IMR-90 (cell line): ENCODE data around the gene ADCY5. TPM values are rescaled to one million over a fixed set of nuclear protein-coding genes. Genes with fewer than 3 reads are reported as not detected.

Experiments
- ATAC-seq: fragments of 200-7000 bp; cut with Tn5 transposase; 2 replicates; pipeline ENCODE4 v1.9.1; 2020; ENCODE audit warnings: low read depth, mild to moderate bottlenecking, moderate library complexity
- BruUV-seq: library from RNA; stranded (reverse); fragments of 400-500 nt; replicated peaks from 2 replicates; lab custom pipeline; 2021; lab: Mats Ljungman, UMichigan
- CTCF ChIA-PET: fragments of 300-600 bp; formaldehyde crosslinking; extraction: SDS; loops from one replicate; lab custom pipeline; 2021; ENCODE audit warnings: antibody characterized with exemption; lab: Yijun Ruan, JAX
- POLR2A ChIA-PET: fragments of 300-600 bp; sonication (Branson Sonifier 250); formaldehyde crosslinking; loops from one replicate; lab custom pipeline; 2022; ENCODE audit warnings: antibody characterized with exemption; ENCODE audit not compliant: unreplicated experiment; lab: Charles Lee
- DNase-seq: peaks from one replicate; pipeline ENCODE4 v3.0.0; 2013
- H2AFZ ChIP-seq: replicated peaks from 2 replicates; pipeline ENCODE3; 2013; ENCODE audit warnings: low read length, mild to moderate bottlenecking; ENCODE audit not compliant: poor library complexity
- H2AK5ac ChIP-seq: 2 replicates; pipeline ENCODE4 v1.6.1; 2013; ENCODE audit warnings: low read depth, low read length, inconsistent platforms
- H2AK9ac ChIP-seq: replicated peaks from 2 replicates; pipeline ENCODE3; 2013; ENCODE audit warnings: mild to moderate bottlenecking, low read depth, low read length, moderate library complexity; ENCODE audit not compliant: poor library complexity
- H2BK120ac ChIP-seq: 2 replicates; pipeline ENCODE4 v1.6.1; 2013; ENCODE audit warnings: low read depth, low read length, inconsistent platforms
- H2BK15ac ChIP-seq: 3 replicates; pipeline ENCODE4 v1.6.1; 2013; ENCODE audit warnings: low read depth, low read length, inconsistent platforms
- H2BK20ac ChIP-seq: 2 replicates; pipeline ENCODE4 v1.6.1; 2013; ENCODE audit warnings: low read depth, mild to moderate bottlenecking, inconsistent platforms, low read length, moderate library complexity
- H2BK5ac ChIP-seq: 2 replicates; pipeline ENCODE4 v1.6.1; 2013; ENCODE audit warnings: mild to moderate bottlenecking, low read depth, low read length, inconsistent platforms; ENCODE audit not compliant: poor library complexity, severe bottlenecking
- H3K14ac ChIP-seq: replicated peaks from 2 replicates; pipeline ENCODE4 v1.6.1; 2013; ENCODE audit warnings: low read depth, low read length, inconsistent platforms
- H3K18ac ChIP-seq: 2 replicates; pipeline ENCODE4 v1.6.1; 2013; ENCODE audit warnings: low read depth, low read length, control low read depth
- H3K23ac ChIP-seq: 2 replicates; pipeline ENCODE4 v1.6.1; 2013; ENCODE audit warnings: low read depth, low read length, inconsistent platforms
- H3K27ac ChIP-seq: 2 replicates; pipeline ENCODE4 v1.5.1; 2013; ENCODE audit warnings: mild to moderate bottlenecking, control low read depth, low read length; ENCODE audit not compliant: insufficient read depth
- H3K27me3 ChIP-seq: 2 replicates; pipeline ENCODE4 v1.6.1; 2013; ENCODE audit warnings: low read length; ENCODE audit not compliant: control insufficient read depth, insufficient read depth
- H3K36me3 ChIP-seq: 2 replicates; pipeline ENCODE4 v1.6.1; 2013; ENCODE audit warnings: low read length, mixed read lengths; ENCODE audit not compliant: control insufficient read depth, insufficient read depth
- H3K4ac ChIP-seq: 2 replicates; pipeline ENCODE4 v1.6.1; 2013; ENCODE audit warnings: low read depth, low read length, inconsistent platforms
- H3K4me1 ChIP-seq: 2 replicates; pipeline ENCODE4 v1.6.1; 2013; ENCODE audit warnings: low read length, mixed read lengths; ENCODE audit not compliant: control insufficient read depth, insufficient read depth
- H3K4me2 ChIP-seq: 2 replicates; pipeline ENCODE4 v1.6.1; 2013; ENCODE audit warnings: low read depth, mild to moderate bottlenecking, control low read depth, low read length, moderate library complexity
- H3K4me3 ChIP-seq: 2 replicates; pipeline ENCODE4 v1.5.1; 2013; ENCODE audit warnings: low read depth, mild to moderate bottlenecking, control low read depth, low read length, moderate library complexity; ENCODE audit not compliant: insufficient read depth
- H3K56ac ChIP-seq: 2 replicates; pipeline ENCODE4 v1.6.1; 2013; ENCODE audit warnings: low read length, inconsistent platforms; ENCODE audit not compliant: insufficient read depth; ENCODE audit errors: extremely low read depth
- H3K79me1 ChIP-seq, 2 experiments: 2 replicates each; pipeline ENCODE4 v1.6.1; 2013; ENCODE audit warnings: low read length in 2 of 2, inconsistent platforms in 1 of 2, low read depth in 1 of 2
- H3K9ac ChIP-seq: 2 replicates; pipeline ENCODE4 v1.6.1; 2013; ENCODE audit warnings: low read depth, low read length, control low read depth
- H3K9me1 ChIP-seq: 2 replicates; pipeline ENCODE4 v1.6.1; 2013; ENCODE audit warnings: low read length, inconsistent platforms; ENCODE audit not compliant: insufficient read depth
- H3K9me3 ChIP-seq: 2 replicates; pipeline ENCODE4 v1.6.1; 2013; ENCODE audit warnings: low read length; ENCODE audit not compliant: control insufficient read depth, insufficient read depth
- H4K20me1 ChIP-seq: 2 replicates; pipeline ENCODE4 v1.6.1; 2013; ENCODE audit warnings: low read length, inconsistent platforms; ENCODE audit not compliant: insufficient read depth
- H4K5ac ChIP-seq: 2 replicates; pipeline ENCODE4 v1.6.1; 2013; ENCODE audit warnings: mild to moderate bottlenecking, low read depth, low read length, control low read depth
- H4K8ac ChIP-seq, 2 experiments: 2 replicates each; pipeline ENCODE4 v1.6.1; 2013; ENCODE audit warnings: low read depth in 2 of 2, low read length in 2 of 2, control low read depth in 1 of 2, inconsistent platforms in 1 of 2
- H4K91ac ChIP-seq: 2 replicates; pipeline ENCODE4 v1.6.1; 2013; ENCODE audit warnings: low read depth, low read length, inconsistent platforms; ENCODE audit not compliant: insufficient read depth
- BHLHE40 ChIP-seq: fragments of 150-350 bp; IDR thresholded peaks from 2 replicates; pipeline ENCODE4 v1.6.1; 2016; ENCODE audit warnings: mild to moderate bottlenecking, low read depth, low read length
- CEBPB ChIP-seq: IDR thresholded peaks from 2 replicates; pipeline ENCODE4 v1.6.1; 2012; ENCODE audit warnings: low read depth, low read length, improper control_type of control experiment
- CHD1 ChIP-seq: IDR thresholded peaks from 2 replicates; pipeline ENCODE4 v1.6.1; 2012; ENCODE audit warnings: low read depth, low read length, improper control_type of control experiment
- CTCF ChIP-seq: conservative IDR thresholded peaks from 2 replicates; pipeline ENCODE4 v1.5.1; 2012; ENCODE audit warnings: mild to moderate bottlenecking, low read depth, low read length, improper control_type of control experiment
- ELK1 ChIP-seq: fragments of 150-350 bp; IDR thresholded peaks from 2 replicates; pipeline ENCODE4 v1.6.1; 2016; ENCODE audit warnings: low read depth, mild to moderate bottlenecking, low read length, moderate library complexity, borderline replicate concordance
- FOS ChIP-seq: fragments of 150-350 bp; IDR thresholded peaks from 2 replicates; pipeline ENCODE4 v1.6.1; 2016; ENCODE audit warnings: low read depth, low read length
- MAFK ChIP-seq: IDR thresholded peaks from 2 replicates; pipeline ENCODE4 v1.6.1; 2012; ENCODE audit warnings: low read depth, low read length, improper control_type of control experiment
- MAZ ChIP-seq: IDR thresholded peaks from 2 replicates; pipeline ENCODE4 v1.6.1; 2012; ENCODE audit warnings: low read depth, mild to moderate bottlenecking, low read length, improper control_type of control experiment, moderate library complexity, borderline replicate concordance
- MXI1 ChIP-seq: IDR thresholded peaks from 2 replicates; pipeline ENCODE4 v1.6.1; 2012; ENCODE audit warnings: low read depth, mild to moderate bottlenecking, low read length, moderate library complexity, borderline replicate concordance
- NFE2L2 ChIP-seq: fragments of 150-350 bp; IDR thresholded peaks from 2 replicates; pipeline ENCODE4 v1.6.1; 2016; ENCODE audit warnings: low read depth, mild to moderate bottlenecking, low read length
- POLR2A ChIP-seq: IDR thresholded peaks from 2 replicates; pipeline ENCODE4 v1.6.1; 2012; ENCODE audit warnings: mild to moderate bottlenecking, low read depth, low read length
- RAD21 ChIP-seq: IDR thresholded peaks from 2 replicates; pipeline ENCODE4 v1.6.1; 2012; ENCODE audit warnings: low read length, improper control_type of control experiment
- RCOR1 ChIP-seq: IDR thresholded peaks from 2 replicates; pipeline ENCODE4 v1.6.1; 2012; ENCODE audit warnings: mild to moderate bottlenecking, low read length, improper control_type of control experiment; ENCODE audit not compliant: insufficient replicate concordance
- RFX5 ChIP-seq: IDR thresholded peaks from 2 replicates; pipeline ENCODE4 v1.8.0; 2012; ENCODE audit warnings: low read depth, mild to moderate bottlenecking, low read length, moderate library complexity
- SMC3 ChIP-seq: fragments of 150-350 bp; IDR thresholded peaks from 2 replicates; pipeline ENCODE4 v1.6.1; 2016; ENCODE audit warnings: low read depth, mild to moderate bottlenecking, antibody characterized with exemption, low read length, moderate library complexity
- USF2 ChIP-seq: fragments of 150-350 bp; IDR thresholded peaks from 2 replicates; pipeline ENCODE4 v1.6.1; 2017; ENCODE audit warnings: mild to moderate bottlenecking, antibody characterized with exemption, low read length, low read depth
- WGBS, 2 experiments: methylation state at CpG; one replicate each; pipeline versions ENCODE4 v1.1.5 to v1.1.7; 2013; ENCODE audit warnings: missing lambda C conversion rate in 2 of 2; ENCODE audit not compliant: insufficient read length in 1 of 2; ENCODE audit errors: extremely low coverage in 2 of 2; 5-methylcytosine and 5-hydroxymethylcytosine counted together
- dilution Hi-C: fragments of 300-500 bp; cut with HindIII; formaldehyde crosslinking; loops from one replicate; pipeline ENCODE4 v1.14.3; 2018; ENCODE audit warnings: low sequenced_read_pairs; ENCODE audit not compliant: unreplicated experiment
- in situ Hi-C: fragments of 300-500 bp; cut with MboI; formaldehyde crosslinking; loops from 3 replicates; pipeline ENCODE4 v1.14.3; 2019; ENCODE audit warnings: low sequenced_read_pairs, inconsistent platforms, mixed read lengths
- intact Hi-C: fragments of 100-400 bp; cut with micrococcal nuclease; formaldehyde crosslinking; loops from 2 replicates; pipeline ENCODE4 v1.10.0; 2022
- polyA plus RNA-seq, 3 experiments: library from polyadenylated mRNA; depleted of rRNA; stranded (reverse); fragments of >200 nt; gene quantifications; 2 replicates each; pipeline ENCODE4 v1.2.3, GENCODE V29; 2012; ENCODE audit warnings: low replicate concordance in 1 of 3
- total RNA-seq: library from RNA; depleted of rRNA; stranded (reverse); fragments of >200 nt; gene quantifications from 2 replicates; pipeline ENCODE4 v1.2.3, GENCODE V29; 2012

The ADCY5 gene
- total and polyA plus RNA-seq, 2 of the 4 experiments (the other 2 are of a cell fraction) = 0.14 to 0.18 TPM

- H2BK120ac ChIP-seq = no peak overlapping the region
- no peak overlapping the region for H3K14ac ChIP-seq
- H3K23ac ChIP-seq = no peak overlapping the region
- ATAC-seq (no peak), DNase-seq (no peak)
- H3K36me3 ChIP-seq = no peaks in the 10 kb centered on the region
- no peaks in the 10 kb centered on the region for H3K9me1 ChIP-seq
- ChIA-PET CTCF (no interaction called here), POLR2A (no interaction called here)
- intact Hi-C loops (no loop called here), dilution Hi-C loops (no loop called here), in situ Hi-C loops (no loop called here)
- H2AFZ ChIP-seq = no peak overlapping the region
- TF ChIP-seq BHLHE40 = no peak
- TF ChIP-seq MAFK = no peak
- TF ChIP-seq USF2 = no peak
- no peak for TF ChIP-seq MXI1
- TF ChIP-seq POLR2A = no peak
- no peak for TF ChIP-seq RCOR1
- no peak for TF ChIP-seq CHD1
- TF ChIP-seq NFE2L2 = no peak
- no peak for TF ChIP-seq ELK1
- TF ChIP-seq FOS = no peak
- TF ChIP-seq MAZ = no peak
- no peak for TF ChIP-seq CTCF
- TF ChIP-seq RAD21 = no peak
- no peak for TF ChIP-seq SMC3
- no peak for TF ChIP-seq CEBPB
- TF ChIP-seq RFX5 = no peak
- no peak overlapping the region for H2BK20ac ChIP-seq
- H2AK5ac ChIP-seq = no peak overlapping the region
- no peak overlapping the region for H4K5ac ChIP-seq
- H3K9me3 ChIP-seq = no peaks in the 10 kb centered on the region; the same call in 1 of the 2 replicates
- no peak overlapping the region for H3K27ac ChIP-seq
- no peak overlapping the region for H3K56ac ChIP-seq
- no peak overlapping the region for H4K8ac ChIP-seq
- no peak overlapping the region for H3K4me2 ChIP-seq
- no peak overlapping the region for H3K9ac ChIP-seq
- H3K79me1 ChIP-seq = no peaks in the 10 kb centered on the region
- no peaks in the 10 kb centered on the region for H3K4me1 ChIP-seq
- no TSS peak for BruUV-seq
- H3K4me3 ChIP-seq = no peak overlapping the region
- H4K91ac ChIP-seq = no peak overlapping the region
- H2AK9ac ChIP-seq = no peak overlapping the region
- H3K27me3 ChIP-seq = peaks cover 29% of the 10 kb centered on the region
- no peaks in the 10 kb centered on the region for H4K20me1 ChIP-seq
- H2BK5ac ChIP-seq = no peak overlapping the region
- 60% methylated on average over 1 of the region's 2 CpGs; no CpG with 5 or more reads in 1 of the 2 experiments for WGBS, 2 experiments
- no peak overlapping the region for H3K18ac ChIP-seq
- no peak overlapping the region for H2BK15ac ChIP-seq
- no peak overlapping the region for H3K4ac ChIP-seq
These were observed 143.7 kb downstream of the ADCY5 start for GRCh38 chr3:123305192-123305591.
